Fibroblast of skin of right biceps (primary cell): ENCODE measurements around the gene DISC1.
"Not testable (repeated sequence)": the region's sequence is repeated elsewhere in the genome, so short reads cannot be mapped to it uniquely, and the experiment has no call there.

Experiments used
- DNase-seq: peaks from one replicate; pipeline ENCODE4 v3.0.0-alpha.2; 2013

The DISC1 gene

DNA sequence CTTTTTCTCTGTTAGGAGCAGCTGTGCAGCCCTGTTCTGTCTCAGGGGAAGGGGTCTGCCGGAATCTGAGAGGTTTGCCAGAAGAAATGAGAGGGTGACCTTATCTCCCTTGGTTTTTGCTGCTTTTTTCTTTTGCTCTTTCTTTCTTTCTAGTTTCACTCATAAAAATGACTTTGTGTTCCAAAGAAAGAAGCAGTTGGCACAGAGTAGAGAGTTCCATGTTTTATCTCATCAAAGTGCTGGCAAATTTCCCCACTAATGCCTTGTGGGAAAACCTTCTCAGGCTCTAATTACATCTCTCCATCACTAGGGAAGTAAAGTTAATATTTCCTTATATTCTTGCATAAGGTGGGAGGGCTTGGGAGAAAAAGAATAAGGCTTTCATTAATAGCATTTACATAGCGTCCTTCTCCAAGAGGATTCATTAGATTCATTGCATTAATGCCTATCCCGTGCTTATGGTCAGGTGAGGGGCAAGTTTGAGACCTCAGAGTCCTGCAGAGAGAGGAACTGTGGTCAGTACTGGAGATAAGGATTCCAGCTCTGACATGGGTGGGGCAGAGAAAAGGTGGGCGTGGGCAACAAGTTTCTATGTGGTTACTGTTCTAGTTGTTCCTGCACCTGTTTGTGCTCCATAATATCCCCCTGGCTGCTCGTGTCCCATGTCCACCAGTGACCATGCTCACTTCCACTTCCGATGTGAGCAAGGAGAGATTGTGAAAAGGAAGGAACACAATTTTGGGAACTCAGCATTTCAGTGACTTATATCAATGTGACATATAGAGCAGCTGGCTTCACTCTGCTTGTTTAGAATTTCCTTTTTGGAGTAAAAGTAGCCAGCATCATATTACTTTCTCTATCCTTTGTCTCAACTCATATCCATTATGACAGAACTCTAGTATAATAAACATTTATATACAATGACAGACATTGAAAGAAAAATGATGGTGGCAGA is 79.5 kb downstream of the DISC1 start:
- no peak for DNase-seq

DNA sequence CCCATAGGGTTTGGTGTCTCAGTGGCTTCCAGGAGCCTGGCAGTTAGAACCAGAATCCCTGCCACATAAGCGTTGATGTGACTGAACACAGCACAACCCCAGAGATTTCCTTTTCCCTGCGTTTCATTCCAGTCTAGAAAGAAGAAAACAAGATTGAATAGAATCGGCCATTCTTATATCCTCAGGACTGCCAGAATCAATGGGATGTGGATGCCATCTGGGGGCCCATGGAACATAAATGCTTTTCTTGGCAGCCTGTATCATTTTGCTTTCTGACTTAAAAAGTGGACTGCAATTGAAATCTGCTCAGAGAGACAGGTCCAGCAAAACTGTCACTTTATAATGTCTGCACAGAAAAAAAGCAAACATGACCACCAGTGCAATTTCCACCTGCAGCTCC is 80.3 kb downstream of the DISC1 start:
- no peak for DNase-seq

DNA sequence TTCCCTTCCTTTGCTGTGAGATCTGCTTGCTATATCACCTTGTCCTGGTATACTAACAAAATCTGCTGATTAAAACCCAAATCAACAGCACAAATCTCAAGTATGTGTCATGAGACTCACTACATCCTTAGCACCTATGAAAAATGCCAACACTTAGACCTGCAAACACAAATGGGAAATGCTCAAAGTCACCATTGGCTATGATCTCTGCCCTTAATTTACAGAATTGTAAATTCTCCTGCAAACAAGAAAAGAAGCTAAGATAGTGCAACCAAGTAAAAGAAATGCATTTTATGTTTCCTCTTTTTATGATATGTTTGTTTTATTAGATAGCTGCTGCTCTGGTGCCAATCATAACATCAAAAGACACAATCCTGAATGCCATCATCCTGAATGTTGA is 80.8 kb downstream of the DISC1 start:
- DNase-seq: no peak

DNA sequence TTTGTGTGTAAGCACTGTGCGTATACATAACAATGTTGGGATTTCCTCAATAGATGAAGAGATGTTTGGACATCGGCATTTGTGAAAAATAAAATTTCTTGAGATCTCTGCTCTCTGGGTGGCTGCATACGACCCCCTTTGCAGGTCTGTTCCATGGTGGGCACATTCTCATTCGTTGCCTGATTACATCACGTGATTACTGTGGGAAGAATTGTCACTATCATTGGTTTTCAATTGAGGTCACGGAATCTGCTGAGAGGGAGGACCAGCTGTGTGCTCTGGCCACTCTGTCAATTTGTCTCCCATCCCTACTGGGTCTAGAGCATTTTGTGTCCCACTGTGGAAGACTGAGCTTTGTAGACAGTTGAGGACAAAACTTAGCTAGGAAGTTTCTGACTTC is 81.8 kb downstream of the DISC1 start:
- DNase-seq: no peak

DNA sequence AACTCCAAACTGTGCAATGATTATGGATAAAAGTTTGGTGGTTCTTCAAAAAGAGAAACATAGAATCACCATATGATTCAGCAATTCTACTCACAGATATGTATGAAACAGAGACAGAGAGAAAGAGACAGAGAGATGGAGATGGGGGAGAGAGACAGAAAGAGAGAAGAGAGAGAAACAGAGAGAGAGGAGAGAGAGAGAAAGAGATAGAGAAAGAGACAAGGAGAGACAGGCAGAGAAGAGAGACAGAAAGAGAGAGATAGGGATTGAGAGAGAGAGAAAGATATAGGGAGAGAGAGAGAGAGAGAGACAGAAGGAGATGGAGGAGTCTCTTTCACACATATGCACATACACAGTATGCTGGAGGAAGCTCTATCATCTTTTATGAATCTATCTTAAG is 87.8 kb downstream of the DISC1 start:
- no peak for DNase-seq

DNA sequence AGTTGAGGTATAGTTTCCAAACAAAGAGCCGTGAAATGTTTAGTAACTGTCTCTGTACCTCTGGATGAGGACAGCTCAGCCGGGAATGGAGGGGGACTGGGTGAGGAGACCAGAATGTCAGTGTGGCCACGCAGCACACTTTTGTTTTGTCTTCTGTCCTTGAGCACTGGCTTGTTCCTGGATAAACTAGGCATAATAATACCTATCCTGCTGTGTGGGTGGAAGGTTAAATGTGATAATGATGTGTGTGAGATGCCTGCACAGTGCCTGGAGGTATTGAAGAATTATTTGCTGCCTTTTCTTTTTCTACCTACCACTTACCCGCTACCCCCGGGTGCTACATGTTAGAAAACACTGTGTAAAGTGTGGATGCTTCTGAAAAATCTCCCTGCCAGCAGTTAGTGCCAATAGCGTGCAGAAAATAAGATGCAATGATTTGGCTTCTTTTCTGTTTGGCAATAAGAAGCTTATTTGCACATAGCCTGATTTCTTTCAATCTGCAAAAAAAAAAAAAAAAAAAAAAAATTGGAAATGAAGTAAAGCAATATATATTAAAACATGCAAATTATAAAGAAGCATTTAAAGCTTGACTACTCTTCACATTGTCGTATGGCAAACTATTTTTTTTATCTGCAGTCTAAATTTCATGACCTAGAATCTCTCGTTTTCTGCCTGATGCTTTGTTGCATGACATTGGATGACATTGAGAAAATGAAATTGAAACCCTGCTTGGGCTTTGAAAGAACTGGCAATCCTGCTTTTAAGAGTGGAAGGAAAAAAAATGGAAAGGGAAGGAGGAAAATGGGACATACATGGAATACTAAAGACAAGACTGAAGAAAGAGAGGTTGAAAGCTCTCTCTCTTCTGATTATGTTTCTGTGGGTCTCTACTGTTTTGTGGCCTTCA is 89.5 kb downstream of the DISC1 start:
- no peak for DNase-seq

DNA sequence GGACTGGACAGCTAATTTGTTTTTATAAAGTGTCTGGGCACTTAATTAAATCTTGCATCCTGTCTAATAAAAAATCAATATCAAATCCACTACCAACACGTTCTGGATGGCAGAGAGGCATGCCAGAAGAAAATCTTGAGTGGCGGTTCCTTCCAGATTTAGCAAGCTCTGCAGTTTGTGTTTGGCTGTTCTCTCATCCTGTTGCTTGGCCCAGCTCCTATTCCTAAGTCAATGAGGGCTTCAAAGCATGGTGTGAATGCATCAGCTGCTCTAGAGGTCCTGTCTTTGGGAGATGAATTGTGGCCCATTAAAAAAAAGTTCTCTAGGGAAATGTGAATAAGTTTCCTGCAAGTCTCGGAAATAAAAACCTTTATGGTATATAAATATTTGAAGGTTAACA is 90.3 kb downstream of the DISC1 start:
- no peak for DNase-seq

DNA sequence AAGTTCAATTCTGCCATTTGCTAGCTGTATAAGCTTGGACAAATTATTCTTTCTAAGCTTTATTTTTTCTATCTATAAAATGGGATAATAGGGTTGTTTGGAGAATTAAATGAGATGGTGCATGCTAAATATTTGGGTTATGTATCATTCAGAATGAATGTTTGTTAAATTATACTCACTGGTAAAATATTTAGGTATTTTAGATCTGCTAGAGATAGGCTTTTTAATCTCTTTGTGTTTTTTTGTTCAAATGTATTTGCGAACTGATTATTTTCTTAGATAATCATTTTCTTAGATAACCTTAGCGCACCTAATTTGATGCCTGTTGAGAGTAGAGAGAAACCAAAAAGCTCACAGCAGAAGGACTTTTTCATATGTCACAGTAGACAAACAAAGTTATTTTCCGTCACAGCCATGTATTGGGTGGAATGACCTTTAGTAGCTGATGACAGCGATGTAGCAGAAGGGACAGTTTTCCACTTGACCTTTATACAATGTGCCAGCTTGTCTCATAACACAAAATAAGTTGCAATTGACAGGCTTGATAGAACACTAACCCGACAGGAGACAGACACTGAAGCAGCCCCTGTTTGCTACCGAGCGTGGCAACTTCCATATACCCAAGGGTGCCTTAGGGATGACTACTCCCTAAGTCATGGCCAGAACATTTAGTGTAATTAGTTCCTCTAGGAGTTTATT is 93.0 kb downstream of the DISC1 start:
- no peak for DNase-seq

DNA sequence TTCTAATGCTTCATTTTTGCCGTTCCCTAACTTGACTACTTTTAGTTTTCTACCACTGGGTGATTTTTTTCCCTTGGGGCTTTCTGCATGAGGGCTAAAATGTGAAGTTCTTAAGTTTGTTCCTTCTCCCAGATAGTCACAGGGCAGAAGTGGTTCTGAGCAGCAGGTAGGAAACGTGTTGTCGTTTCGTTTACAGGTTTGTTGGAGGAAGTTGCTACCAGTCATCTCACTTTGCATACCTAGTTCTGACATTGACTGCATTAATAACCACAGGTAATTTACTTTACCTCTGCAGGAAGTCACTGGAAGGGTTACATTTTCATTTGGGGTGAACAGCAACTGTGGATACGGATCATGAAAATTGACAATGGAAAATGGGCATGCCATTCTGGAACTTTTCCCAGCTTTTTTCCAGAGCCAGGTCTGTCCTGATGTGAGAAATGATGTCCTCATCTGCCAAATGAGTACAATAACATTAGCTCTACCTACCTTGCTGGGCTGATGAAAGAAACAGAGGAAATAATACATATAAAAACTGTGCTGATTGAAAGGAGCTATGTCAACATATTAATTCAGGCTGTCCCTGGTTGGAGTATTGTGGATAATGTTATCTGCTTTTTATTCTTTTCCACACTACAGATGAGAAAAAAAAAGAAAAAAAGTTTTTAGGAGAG is 94.2 kb downstream of the DISC1 start:
- DNase-seq: no peak

DNA sequence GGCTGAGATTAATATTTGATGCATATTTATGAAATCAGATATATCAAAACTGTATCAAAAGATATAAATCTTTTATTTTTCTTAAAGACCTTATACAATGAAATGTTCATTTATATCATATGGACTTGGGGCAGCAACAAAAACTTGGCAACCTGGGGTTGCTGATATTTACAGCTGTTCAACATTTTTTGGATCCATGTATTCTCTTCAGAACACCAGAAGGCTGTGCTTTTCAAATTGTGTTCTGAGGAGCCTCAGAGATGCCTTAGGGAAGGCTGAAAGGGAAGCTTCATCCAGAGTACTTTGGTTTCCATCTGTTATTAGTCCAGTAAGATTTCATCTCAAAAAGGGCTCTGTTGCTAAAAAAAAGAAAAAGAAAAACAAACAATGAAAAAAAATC is 94.8 kb downstream of the DISC1 start:
- DNase-seq: no peak

DNA sequence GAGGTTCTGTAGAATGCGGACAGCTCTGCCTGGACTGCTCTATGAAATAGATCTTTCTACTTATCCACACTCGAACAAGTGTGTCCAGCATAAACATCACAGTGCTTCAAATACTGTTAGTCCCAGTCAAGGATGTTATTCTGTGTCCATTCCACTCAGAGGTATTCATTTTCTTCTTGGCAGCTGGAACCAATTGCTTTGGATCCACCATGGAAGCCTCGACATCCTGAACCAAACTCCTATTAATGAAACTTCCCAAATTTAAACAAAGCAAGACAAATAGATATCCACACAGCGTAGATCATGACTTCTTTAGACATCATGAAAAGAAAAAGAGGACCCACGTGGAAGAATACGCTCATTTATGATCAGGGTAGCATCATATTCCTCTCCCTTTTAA is 95.8 kb downstream of the DISC1 start:
- DNase-seq: no peak

DNA sequence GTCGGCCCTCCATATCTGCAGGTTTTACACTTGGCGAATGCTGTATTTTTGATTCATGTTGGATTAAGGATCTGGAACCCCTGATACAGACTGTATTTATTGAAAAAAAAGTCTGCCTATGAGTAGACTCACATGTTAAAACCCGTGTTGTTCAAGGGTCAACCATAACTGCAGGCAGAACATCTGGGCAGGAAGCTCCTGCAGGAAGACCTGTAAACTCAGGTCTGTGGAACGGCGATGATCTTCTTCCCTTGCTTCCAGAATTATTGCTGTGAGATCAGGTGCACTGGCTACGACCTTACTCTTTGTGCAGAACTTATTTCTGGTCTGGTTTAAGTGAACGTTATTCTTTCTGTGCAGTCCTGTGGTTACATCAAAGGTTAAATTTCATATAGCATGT is 96.6 kb downstream of the DISC1 start:
- no peak for DNase-seq

DNA sequence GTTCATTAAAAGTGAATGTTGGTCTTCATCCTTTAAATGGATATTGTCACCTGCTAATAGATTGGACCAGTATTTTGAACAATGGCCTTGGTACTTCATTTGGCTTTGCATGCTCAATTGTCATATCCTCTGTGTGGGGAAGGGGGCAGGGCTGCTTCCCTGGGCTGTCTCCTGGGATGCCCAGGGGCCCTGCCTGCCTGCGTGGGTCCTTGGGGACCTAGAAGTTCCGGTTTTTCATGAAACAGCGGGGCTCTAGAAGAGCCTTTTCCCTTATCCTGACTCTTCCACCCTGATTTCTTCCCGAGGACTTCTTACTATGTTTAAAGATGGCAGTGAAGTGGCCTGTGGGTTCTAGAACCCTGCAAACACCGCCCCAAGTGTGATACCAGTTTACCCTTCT is 97.5 kb downstream of the DISC1 start:
- no peak for DNase-seq

DNA sequence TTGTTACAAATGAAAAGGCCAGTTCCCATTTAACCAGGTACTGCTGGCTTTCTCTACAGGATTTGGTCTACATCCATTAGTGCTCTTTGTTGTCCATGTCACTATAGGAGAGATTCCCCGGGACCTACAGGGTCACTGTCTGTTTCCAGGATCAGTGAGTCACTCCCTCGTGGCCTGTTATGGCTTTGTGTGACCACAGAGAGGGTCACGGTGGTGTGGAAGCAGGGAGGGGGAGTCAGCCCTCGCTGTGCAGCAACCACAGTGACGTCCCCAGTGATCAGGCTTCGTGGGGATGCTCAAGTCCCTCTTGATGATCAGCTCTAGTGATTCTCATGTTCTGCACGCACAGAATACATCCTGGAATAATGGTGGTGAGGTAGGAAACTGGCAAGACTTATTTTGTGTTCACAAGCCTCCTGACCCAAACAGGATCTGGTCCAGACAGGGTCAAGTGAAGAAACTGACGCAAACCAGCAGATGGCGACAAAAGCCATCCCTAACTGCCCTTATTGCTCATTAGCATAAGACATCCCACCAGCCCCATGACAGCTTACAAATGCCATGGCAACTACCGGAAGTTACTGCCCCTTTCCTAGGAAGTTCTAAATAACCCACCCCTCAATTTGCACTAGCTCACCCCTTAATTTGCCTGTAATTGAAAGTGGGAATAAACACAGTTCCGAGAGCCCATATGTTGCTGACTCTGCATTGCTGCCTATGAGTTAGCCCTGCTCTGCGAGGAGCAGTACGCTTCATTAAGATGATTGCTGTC is 98.5 kb downstream of the DISC1 start:
- DNase-seq: peak; percentile 45

DNA sequence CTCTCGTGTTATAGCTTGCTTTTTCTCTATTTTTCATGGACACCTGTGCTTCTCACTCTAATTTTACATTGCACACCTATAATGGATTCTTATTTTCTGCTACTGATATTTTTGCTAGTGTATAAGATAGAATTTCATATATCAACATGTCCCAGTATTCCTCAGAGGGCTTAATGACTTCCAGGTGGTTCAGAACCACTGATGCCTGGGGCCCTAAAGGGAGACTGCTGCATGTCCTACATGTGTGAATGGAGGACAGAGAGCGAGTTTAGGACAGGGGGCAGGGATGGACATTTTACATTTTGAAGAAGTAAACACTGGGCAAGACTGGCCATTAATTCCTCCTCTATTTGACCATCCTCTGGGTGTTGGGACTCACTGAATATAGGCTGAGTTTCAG is 100.6 kb downstream of the DISC1 start:
- no peak for DNase-seq

DNA sequence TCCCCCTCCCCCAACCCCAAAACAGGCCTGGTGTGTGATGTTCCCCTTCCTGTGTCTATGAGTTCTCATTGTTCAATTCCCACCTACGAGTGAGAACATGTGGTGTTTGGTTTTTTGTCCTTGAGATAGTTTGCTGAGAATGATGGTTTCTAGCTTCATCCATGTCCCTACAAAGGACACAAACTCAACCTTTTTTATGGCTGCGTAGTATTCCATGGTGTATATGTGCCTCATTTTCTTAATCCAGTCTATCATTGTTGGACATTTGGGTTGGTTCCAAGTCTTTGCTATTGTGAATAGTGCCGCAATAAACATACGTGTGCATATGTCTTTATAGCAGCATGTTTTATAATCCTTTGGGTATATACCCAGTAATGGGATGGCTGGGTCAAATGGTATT is 102.4 kb downstream of the DISC1 start:
- not testable (repeated sequence) for DNase-seq

DNA sequence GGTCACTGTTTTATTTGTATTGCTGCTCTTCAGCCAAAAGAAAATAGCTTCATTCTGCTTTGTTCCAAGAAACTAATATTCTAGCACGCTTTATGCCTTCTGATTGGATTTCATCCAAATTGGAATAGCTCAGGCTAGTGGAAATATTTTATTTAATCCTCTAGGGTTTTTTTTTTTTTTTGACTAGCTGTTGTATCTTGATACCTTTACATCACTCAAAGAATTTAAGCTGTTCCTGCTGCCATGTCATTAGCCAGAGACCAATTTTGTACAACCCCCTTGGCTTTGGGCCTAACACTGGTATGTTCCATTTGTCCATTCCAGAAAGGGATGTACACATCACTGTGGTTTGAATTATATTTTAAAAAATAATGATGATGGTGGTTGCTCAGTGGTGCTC is 103.0 kb downstream of the DISC1 start:
- peak; percentile 42 for DNase-seq

DNA sequence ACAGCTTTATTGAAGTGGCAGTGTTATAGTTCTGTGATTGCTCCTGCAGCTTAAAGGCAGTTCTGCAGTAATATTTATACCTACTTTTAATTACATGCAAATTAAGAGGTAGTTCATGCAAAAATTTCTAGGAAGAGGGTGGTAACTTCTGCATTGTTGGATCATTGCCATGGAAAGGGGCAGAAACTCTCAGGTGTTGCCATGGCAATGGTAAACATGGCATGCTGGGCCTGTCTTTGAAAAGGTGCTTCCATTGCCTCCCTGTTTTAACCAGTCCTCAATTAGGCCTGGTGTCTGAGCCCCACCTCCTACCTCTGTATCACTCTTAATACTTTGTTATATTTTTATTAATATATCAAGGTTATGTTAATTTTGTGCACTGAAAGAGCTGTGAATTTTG is 104.7 kb downstream of the DISC1 start:
- no peak for DNase-seq

DNA sequence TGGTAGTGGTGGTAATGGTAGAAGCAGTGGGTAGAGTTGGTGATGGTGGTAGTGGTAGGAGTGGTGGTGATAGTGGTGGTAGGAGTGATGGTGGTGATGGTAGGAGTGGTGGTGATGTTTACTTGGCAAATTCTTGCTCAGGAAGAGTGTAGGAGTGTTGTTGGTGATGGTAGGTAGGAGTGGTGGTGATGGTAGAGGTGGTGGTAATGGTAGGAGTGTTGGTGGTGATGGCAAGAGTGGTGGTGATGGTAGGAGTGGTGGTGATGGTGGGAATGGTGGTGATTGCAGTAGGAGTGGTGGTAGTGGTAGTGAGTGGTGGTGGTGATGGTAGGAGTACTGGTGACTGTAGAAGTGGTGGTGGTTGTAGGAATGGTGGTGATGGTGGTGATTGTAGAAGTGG is 106.5 kb downstream of the DISC1 start:
- no peak for DNase-seq

DNA sequence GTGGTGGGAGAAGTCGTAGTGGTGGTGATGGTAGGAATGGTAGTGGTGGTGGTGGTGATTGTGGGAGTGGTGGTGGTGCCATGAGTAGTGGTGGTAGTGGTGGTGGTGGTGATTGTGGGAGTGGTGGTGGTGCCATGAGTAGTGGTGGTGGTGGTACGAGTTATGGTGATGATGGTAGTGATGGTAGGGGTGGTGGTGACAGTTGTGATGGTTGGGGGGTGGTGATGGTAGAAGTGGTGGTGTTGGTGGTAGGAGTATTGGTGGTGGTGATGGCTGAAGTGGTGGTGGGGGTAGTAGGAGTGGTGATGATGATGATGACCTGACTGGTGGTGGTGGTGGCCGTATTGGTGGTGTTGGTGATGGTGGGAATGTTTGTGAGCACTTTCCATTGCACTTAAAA is 107.1 kb downstream of the DISC1 start:
- DNase-seq: no peak

DNA sequence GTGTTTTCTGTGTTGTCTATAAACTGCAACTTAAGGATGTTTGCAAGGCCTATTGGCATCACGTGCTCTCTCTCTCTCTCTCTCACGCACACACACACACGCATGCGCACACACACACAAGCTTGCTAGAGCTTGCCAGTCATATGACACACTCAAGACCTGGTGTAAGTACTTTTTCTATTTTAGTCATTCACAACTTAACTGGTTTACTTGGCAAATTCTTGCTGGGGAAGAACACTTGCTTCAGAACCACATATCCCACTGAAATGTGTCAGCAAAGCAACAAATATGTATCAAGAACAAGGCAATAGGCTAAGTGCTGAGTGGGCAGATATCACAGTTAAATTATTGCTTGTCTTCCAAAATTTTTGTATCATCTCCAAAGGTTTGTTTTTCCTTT is 107.8 kb downstream of the DISC1 start:
- no peak for DNase-seq

DNA sequence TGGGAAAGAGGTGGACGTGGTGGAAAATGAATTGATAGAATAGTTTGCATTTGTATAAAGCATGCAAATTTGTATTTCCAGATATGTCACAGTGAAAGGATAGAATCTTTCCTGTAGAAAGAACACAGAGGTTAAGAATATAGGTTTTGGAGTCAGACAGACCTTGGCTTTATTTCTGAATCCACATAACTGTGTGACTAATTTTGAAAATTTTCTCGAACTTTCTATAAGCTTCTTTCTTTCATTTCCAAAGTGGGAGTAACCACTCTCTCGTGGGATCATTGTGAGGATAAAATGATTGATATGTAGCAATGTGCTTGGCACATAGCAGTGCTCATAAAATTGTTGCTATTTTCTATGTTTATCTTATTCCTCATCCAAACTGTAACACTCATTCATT is 108.8 kb downstream of the DISC1 start:
- DNase-seq: no peak
